IMR-90 (cell line): ENCODE measurements around the gene PTPRN2. TPM values are rescaled to one million over a fixed set of nuclear protein-coding genes. Genes with fewer than 3 reads are reported as not detected.

Source experiments
- ATAC-seq: fragments of 200-7000 bp; cut with Tn5 transposase; 2 replicates; pipeline ENCODE4 v1.9.1; 2020; ENCODE audit warnings: low read depth, mild to moderate bottlenecking, moderate library complexity
- BruUV-seq: library from RNA; stranded (reverse); fragments of 400-500 nt; replicated peaks from 2 replicates; lab custom pipeline; 2021; lab: Mats Ljungman, UMichigan
- CTCF ChIA-PET: fragments of 300-600 bp; formaldehyde crosslinking; extraction: SDS; loops from one replicate; lab custom pipeline; 2021; ENCODE audit warnings: antibody characterized with exemption; lab: Yijun Ruan, JAX
- POLR2A ChIA-PET: fragments of 300-600 bp; sonication (Branson Sonifier 250); formaldehyde crosslinking; loops from one replicate; lab custom pipeline; 2022; ENCODE audit warnings: antibody characterized with exemption; ENCODE audit not compliant: unreplicated experiment; lab: Charles Lee
- DNase-seq: peaks from one replicate; pipeline ENCODE4 v3.0.0; 2013
- H2AFZ ChIP-seq: replicated peaks from 2 replicates; pipeline ENCODE3; 2013; ENCODE audit warnings: low read length, mild to moderate bottlenecking; ENCODE audit not compliant: poor library complexity
- H2AK5ac ChIP-seq: 2 replicates; pipeline ENCODE4 v1.6.1; 2013; ENCODE audit warnings: low read depth, low read length, inconsistent platforms
- H2AK9ac ChIP-seq: replicated peaks from 2 replicates; pipeline ENCODE3; 2013; ENCODE audit warnings: mild to moderate bottlenecking, low read depth, low read length, moderate library complexity; ENCODE audit not compliant: poor library complexity
- H2BK120ac ChIP-seq: 2 replicates; pipeline ENCODE4 v1.6.1; 2013; ENCODE audit warnings: low read depth, low read length, inconsistent platforms
- H2BK15ac ChIP-seq: 3 replicates; pipeline ENCODE4 v1.6.1; 2013; ENCODE audit warnings: low read depth, low read length, inconsistent platforms
- H2BK20ac ChIP-seq: 2 replicates; pipeline ENCODE4 v1.6.1; 2013; ENCODE audit warnings: low read depth, mild to moderate bottlenecking, inconsistent platforms, low read length, moderate library complexity
- H2BK5ac ChIP-seq: 2 replicates; pipeline ENCODE4 v1.6.1; 2013; ENCODE audit warnings: mild to moderate bottlenecking, low read depth, low read length, inconsistent platforms; ENCODE audit not compliant: poor library complexity, severe bottlenecking
- H3K14ac ChIP-seq: replicated peaks from 2 replicates; pipeline ENCODE4 v1.6.1; 2013; ENCODE audit warnings: low read depth, low read length, inconsistent platforms
- H3K18ac ChIP-seq: 2 replicates; pipeline ENCODE4 v1.6.1; 2013; ENCODE audit warnings: low read depth, low read length, control low read depth
- H3K23ac ChIP-seq: 2 replicates; pipeline ENCODE4 v1.6.1; 2013; ENCODE audit warnings: low read depth, low read length, inconsistent platforms
- H3K27ac ChIP-seq: 2 replicates; pipeline ENCODE4 v1.5.1; 2013; ENCODE audit warnings: mild to moderate bottlenecking, control low read depth, low read length; ENCODE audit not compliant: insufficient read depth
- H3K27me3 ChIP-seq: 2 replicates; pipeline ENCODE4 v1.6.1; 2013; ENCODE audit warnings: low read length; ENCODE audit not compliant: control insufficient read depth, insufficient read depth
- H3K36me3 ChIP-seq: 2 replicates; pipeline ENCODE4 v1.6.1; 2013; ENCODE audit warnings: low read length, mixed read lengths; ENCODE audit not compliant: control insufficient read depth, insufficient read depth
- H3K4ac ChIP-seq: 2 replicates; pipeline ENCODE4 v1.6.1; 2013; ENCODE audit warnings: low read depth, low read length, inconsistent platforms
- H3K4me1 ChIP-seq: 2 replicates; pipeline ENCODE4 v1.6.1; 2013; ENCODE audit warnings: low read length, mixed read lengths; ENCODE audit not compliant: control insufficient read depth, insufficient read depth
- H3K4me2 ChIP-seq: 2 replicates; pipeline ENCODE4 v1.6.1; 2013; ENCODE audit warnings: low read depth, mild to moderate bottlenecking, control low read depth, low read length, moderate library complexity
- H3K4me3 ChIP-seq: 2 replicates; pipeline ENCODE4 v1.5.1; 2013; ENCODE audit warnings: low read depth, mild to moderate bottlenecking, control low read depth, low read length, moderate library complexity; ENCODE audit not compliant: insufficient read depth
- H3K56ac ChIP-seq: 2 replicates; pipeline ENCODE4 v1.6.1; 2013; ENCODE audit warnings: low read length, inconsistent platforms; ENCODE audit not compliant: insufficient read depth; ENCODE audit errors: extremely low read depth
- H3K79me1 ChIP-seq, 2 experiments: 2 replicates each; pipeline ENCODE4 v1.6.1; 2013; ENCODE audit warnings: low read length in 2 of 2, inconsistent platforms in 1 of 2, low read depth in 1 of 2
- H3K9ac ChIP-seq: 2 replicates; pipeline ENCODE4 v1.6.1; 2013; ENCODE audit warnings: low read depth, low read length, control low read depth
- H3K9me1 ChIP-seq: 2 replicates; pipeline ENCODE4 v1.6.1; 2013; ENCODE audit warnings: low read length, inconsistent platforms; ENCODE audit not compliant: insufficient read depth
- H3K9me3 ChIP-seq: 2 replicates; pipeline ENCODE4 v1.6.1; 2013; ENCODE audit warnings: low read length; ENCODE audit not compliant: control insufficient read depth, insufficient read depth
- H4K20me1 ChIP-seq: 2 replicates; pipeline ENCODE4 v1.6.1; 2013; ENCODE audit warnings: low read length, inconsistent platforms; ENCODE audit not compliant: insufficient read depth
- H4K5ac ChIP-seq: 2 replicates; pipeline ENCODE4 v1.6.1; 2013; ENCODE audit warnings: mild to moderate bottlenecking, low read depth, low read length, control low read depth
- H4K8ac ChIP-seq, 2 experiments: 2 replicates each; pipeline ENCODE4 v1.6.1; 2013; ENCODE audit warnings: low read depth in 2 of 2, low read length in 2 of 2, control low read depth in 1 of 2, inconsistent platforms in 1 of 2
- H4K91ac ChIP-seq: 2 replicates; pipeline ENCODE4 v1.6.1; 2013; ENCODE audit warnings: low read depth, low read length, inconsistent platforms; ENCODE audit not compliant: insufficient read depth
- BHLHE40 ChIP-seq: fragments of 150-350 bp; IDR thresholded peaks from 2 replicates; pipeline ENCODE4 v1.6.1; 2016; ENCODE audit warnings: mild to moderate bottlenecking, low read depth, low read length
- CEBPB ChIP-seq: IDR thresholded peaks from 2 replicates; pipeline ENCODE4 v1.6.1; 2012; ENCODE audit warnings: low read depth, low read length, improper control_type of control experiment
- FOS ChIP-seq: fragments of 150-350 bp; IDR thresholded peaks from 2 replicates; pipeline ENCODE4 v1.6.1; 2016; ENCODE audit warnings: low read depth, low read length
- MXI1 ChIP-seq: IDR thresholded peaks from 2 replicates; pipeline ENCODE4 v1.6.1; 2012; ENCODE audit warnings: low read depth, mild to moderate bottlenecking, low read length, moderate library complexity, borderline replicate concordance
- NFE2L2 ChIP-seq: fragments of 150-350 bp; IDR thresholded peaks from 2 replicates; pipeline ENCODE4 v1.6.1; 2016; ENCODE audit warnings: low read depth, mild to moderate bottlenecking, low read length
- RAD21 ChIP-seq: IDR thresholded peaks from 2 replicates; pipeline ENCODE4 v1.6.1; 2012; ENCODE audit warnings: low read length, improper control_type of control experiment
- RCOR1 ChIP-seq: IDR thresholded peaks from 2 replicates; pipeline ENCODE4 v1.6.1; 2012; ENCODE audit warnings: mild to moderate bottlenecking, low read length, improper control_type of control experiment; ENCODE audit not compliant: insufficient replicate concordance
- RFX5 ChIP-seq: IDR thresholded peaks from 2 replicates; pipeline ENCODE4 v1.8.0; 2012; ENCODE audit warnings: low read depth, mild to moderate bottlenecking, low read length, moderate library complexity
- SMC3 ChIP-seq: fragments of 150-350 bp; IDR thresholded peaks from 2 replicates; pipeline ENCODE4 v1.6.1; 2016; ENCODE audit warnings: low read depth, mild to moderate bottlenecking, antibody characterized with exemption, low read length, moderate library complexity
- WGBS, 2 experiments: methylation state at CpG; one replicate each; pipeline versions ENCODE4 v1.1.5 to v1.1.7; 2013; ENCODE audit warnings: missing lambda C conversion rate in 2 of 2; ENCODE audit not compliant: insufficient read length in 1 of 2; ENCODE audit errors: extremely low coverage in 2 of 2; 5-methylcytosine and 5-hydroxymethylcytosine counted together
- dilution Hi-C: fragments of 300-500 bp; cut with HindIII; formaldehyde crosslinking; loops from one replicate; pipeline ENCODE4 v1.14.3; 2018; ENCODE audit warnings: low sequenced_read_pairs; ENCODE audit not compliant: unreplicated experiment
- in situ Hi-C: fragments of 300-500 bp; cut with MboI; formaldehyde crosslinking; loops from 3 replicates; pipeline ENCODE4 v1.14.3; 2019; ENCODE audit warnings: low sequenced_read_pairs, inconsistent platforms, mixed read lengths
- intact Hi-C: fragments of 100-400 bp; cut with micrococcal nuclease; formaldehyde crosslinking; loops from 2 replicates; pipeline ENCODE4 v1.10.0; 2022
- polyA plus RNA-seq, 3 experiments: library from polyadenylated mRNA; depleted of rRNA; stranded (reverse); fragments of >200 nt; gene quantifications; 2 replicates each; pipeline ENCODE4 v1.2.3, GENCODE V29; 2012; ENCODE audit warnings: low replicate concordance in 1 of 3
- total RNA-seq: library from RNA; depleted of rRNA; stranded (reverse); fragments of >200 nt; gene quantifications from 2 replicates; pipeline ENCODE4 v1.2.3, GENCODE V29; 2012
- TF ChIP-seq, protein P1 (sequence below): conservative IDR thresholded peaks from 2 replicates; pipeline ENCODE4 v1.5.1; 2012; ENCODE audit warnings: mild to moderate bottlenecking, low read depth, low read length, improper control_type of control experiment
- TF ChIP-seq, protein P2 (sequence below): fragments of 150-350 bp; IDR thresholded peaks from 2 replicates; pipeline ENCODE4 v1.6.1; 2017; ENCODE audit warnings: mild to moderate bottlenecking, antibody characterized with exemption, low read length, low read depth
- TF ChIP-seq, protein P3 (sequence below): fragments of 150-350 bp; IDR thresholded peaks from 2 replicates; pipeline ENCODE4 v1.6.1; 2016; ENCODE audit warnings: low read depth, mild to moderate bottlenecking, low read length, moderate library complexity, borderline replicate concordance

The PTPRN2 gene
- total and polyA plus RNA-seq, 2 of the 4 experiments (the other 2 are of a cell fraction) = 0.03 TPM; not detected in 1

DNA sequence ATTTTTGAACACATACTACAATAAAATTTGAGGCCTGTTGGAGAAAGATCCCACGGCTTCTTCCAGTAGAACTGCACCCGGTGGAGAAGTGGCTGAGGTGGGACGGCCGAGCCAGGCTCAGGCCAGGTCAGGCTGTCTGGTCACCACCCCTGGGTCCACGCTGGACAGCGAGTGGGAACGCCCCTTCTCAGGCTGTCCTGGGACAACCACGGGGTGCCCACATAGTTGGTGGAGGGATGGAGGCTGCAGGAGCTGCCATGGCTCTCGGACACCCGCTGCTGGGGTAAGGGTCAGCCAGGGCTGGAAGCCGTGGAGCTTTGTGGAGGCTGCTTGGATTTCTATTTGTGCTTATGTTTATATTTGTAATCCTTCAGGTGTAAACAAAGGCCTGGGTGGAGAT lies 1044.3 kb downstream of the PTPRN2 start:
- ATAC-seq (no peak), DNase-seq (no peak)
- Histone ChIP-seq H3K36me3 (no peaks in the 10 kb centered on the region), H4K20me1 (no peaks in the 10 kb centered on the region), H2AK5ac (no peak overlapping the region), H3K4me2 (no peak overlapping the region), H3K27ac (no peak overlapping the region), H3K4me1 (no peaks in the 10 kb centered on the region), H3K9me1 (no peaks in the 10 kb centered on the region), H4K8ac (no peak overlapping the region), H3K18ac (no peak overlapping the region), H3K23ac (no peak overlapping the region), H2BK5ac (no peak overlapping the region), H3K14ac (no peak overlapping the region), H3K27me3 (no peaks in the 10 kb centered on the region), H4K5ac (no peak overlapping the region), H3K4me3 (no peak overlapping the region), H3K9ac (no peak overlapping the region), H3K9me3 (peaks cover 67% of the 10 kb centered on the region), H4K91ac (no peak overlapping the region), H2BK20ac (no peak overlapping the region), H2AK9ac (no peak overlapping the region), H2BK120ac (no peak overlapping the region), H2BK15ac (no peak overlapping the region), H3K56ac (no peak overlapping the region), H3K79me1 (no peaks in the 10 kb centered on the region), H2AFZ (no peak overlapping the region), H3K4ac (no peak overlapping the region)
- ChIA-PET CTCF (no interaction called here), POLR2A (no interaction called here)
- 72% methylated on average over 6 of the region's 11 CpGs; no CpG with 5 or more reads in 1 of the 2 experiments for WGBS, 2 experiments
- no peak for TF ChIP-seq NFE2L2
- no peak for TF ChIP-seq MXI1
- no peak for TF ChIP-seq RFX5
- TF ChIP-seq FOS = no peak
- TF ChIP-seq, protein P1, sequence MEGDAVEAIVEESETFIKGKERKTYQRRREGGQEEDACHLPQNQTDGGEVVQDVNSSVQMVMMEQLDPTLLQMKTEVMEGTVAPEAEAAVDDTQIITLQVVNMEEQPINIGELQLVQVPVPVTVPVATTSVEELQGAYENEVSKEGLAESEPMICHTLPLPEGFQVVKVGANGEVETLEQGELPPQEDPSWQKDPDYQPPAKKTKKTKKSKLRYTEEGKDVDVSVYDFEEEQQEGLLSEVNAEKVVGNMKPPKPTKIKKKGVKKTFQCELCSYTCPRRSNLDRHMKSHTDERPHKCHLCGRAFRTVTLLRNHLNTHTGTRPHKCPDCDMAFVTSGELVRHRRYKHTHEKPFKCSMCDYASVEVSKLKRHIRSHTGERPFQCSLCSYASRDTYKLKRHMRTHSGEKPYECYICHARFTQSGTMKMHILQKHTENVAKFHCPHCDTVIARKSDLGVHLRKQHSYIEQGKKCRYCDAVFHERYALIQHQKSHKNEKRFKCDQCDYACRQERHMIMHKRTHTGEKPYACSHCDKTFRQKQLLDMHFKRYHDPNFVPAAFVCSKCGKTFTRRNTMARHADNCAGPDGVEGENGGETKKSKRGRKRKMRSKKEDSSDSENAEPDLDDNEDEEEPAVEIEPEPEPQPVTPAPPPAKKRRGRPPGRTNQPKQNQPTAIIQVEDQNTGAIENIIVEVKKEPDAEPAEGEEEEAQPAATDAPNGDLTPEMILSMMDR = no peak
- no peak for TF ChIP-seq SMC3
- TF ChIP-seq CEBPB = no peak
- TF ChIP-seq, protein P2, sequence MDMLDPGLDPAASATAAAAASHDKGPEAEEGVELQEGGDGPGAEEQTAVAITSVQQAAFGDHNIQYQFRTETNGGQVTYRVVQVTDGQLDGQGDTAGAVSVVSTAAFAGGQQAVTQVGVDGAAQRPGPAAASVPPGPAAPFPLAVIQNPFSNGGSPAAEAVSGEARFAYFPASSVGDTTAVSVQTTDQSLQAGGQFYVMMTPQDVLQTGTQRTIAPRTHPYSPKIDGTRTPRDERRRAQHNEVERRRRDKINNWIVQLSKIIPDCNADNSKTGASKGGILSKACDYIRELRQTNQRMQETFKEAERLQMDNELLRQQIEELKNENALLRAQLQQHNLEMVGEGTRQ = no peak
- no peak for TF ChIP-seq BHLHE40
- TF ChIP-seq RAD21 = no peak
- TF ChIP-seq, protein P3, sequence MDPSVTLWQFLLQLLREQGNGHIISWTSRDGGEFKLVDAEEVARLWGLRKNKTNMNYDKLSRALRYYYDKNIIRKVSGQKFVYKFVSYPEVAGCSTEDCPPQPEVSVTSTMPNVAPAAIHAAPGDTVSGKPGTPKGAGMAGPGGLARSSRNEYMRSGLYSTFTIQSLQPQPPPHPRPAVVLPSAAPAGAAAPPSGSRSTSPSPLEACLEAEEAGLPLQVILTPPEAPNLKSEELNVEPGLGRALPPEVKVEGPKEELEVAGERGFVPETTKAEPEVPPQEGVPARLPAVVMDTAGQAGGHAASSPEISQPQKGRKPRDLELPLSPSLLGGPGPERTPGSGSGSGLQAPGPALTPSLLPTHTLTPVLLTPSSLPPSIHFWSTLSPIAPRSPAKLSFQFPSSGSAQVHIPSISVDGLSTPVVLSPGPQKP = no peak
- no peak for TF ChIP-seq RCOR1
- dilution Hi-C loops (no loop called here), intact Hi-C loops (no loop called here), in situ Hi-C loops (no loop called here)
- no TSS peak for BruUV-seq
